ENCODE results near the gene COL23A1. TPM values are rescaled to one million over a fixed set of nuclear protein-coding genes. Genes with fewer than 3 reads are reported as not detected.

Gene COL23A1
- total RNA-seq, 2 experiments from 2014 or later: 0.21 to 0.22 TPM

DNA sequence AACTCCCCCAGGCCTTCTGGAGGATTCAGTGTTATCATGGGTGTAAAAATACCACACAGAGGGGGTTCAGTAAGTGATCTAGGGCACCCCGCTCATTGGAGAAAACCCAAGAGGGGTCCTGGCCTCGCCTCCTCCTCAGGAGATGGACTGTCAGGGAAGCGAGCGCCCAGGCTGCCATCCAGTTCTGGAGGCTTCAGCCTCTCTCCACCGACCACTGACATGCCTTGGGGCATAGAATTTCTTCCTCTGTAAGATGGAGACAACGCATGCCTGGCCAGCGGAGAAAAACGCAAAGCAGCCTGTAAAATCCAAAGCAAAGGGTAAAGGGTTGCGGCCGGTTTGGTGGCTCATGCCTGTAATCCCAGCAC lies 165.4 kb downstream of the COL23A1 start:
- H3K36me3 Mint-ChIP-seq: no peaks in the 10 kb centered on the region
- H3K4me1 Mint-ChIP-seq: no peaks in the 10 kb centered on the region
- H3K9me3 Mint-ChIP-seq: no peaks in the 10 kb centered on the region
- H3K27ac Mint-ChIP-seq: no peak overlapping the region
- no peak overlapping the region for H3K4me3 Mint-ChIP-seq
- no peaks in the 10 kb centered on the region for H3K27me3 Mint-ChIP-seq
- DNase-seq: no peak

DNA sequence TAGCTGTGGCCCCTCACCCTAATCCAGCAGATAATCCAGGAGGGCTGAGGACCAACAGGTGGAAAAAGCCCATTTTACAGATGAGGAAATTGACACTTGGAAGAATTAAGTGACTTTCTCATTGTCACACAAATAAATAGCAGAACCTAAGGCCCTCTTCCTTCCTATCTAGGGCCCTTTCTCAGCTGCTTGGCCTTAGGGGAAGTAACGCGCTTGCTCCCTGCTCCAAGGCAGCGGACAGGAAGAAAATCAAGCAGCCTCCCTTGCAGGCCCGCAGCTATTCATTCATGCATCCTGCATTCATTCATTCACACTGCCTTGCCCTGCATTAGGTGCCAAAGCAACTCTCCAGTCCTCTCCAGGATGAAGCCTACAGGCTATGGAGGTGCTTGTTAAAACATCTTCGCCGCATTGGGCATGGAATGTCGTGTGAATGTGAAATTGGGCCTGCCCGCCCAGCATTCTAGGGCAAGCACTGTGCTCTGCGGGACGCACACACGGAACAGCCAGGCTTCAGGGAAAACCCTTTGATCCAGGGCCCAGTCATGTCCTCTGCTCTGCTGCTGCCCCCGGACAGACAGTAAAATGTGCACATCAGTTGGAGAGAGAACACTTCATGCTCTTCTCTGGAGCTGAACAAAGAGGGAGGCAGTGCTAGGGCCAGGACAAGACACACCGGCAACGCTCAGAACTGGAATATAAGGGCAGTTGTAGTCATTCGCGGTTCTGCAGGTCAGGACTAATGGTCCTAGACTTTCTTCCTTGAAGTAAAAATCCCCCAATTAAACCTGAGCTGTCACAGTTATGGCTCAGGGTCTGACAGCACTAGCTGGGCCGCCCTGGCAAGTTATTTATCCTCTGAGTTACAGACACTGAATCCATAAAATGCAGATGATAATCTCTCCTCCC lies 166.0 kb downstream of the COL23A1 start:
- Mint-ChIP-seq H3K27ac (no peak overlapping the region), H3K27me3 (peaks cover 4% of the 10 kb centered on the region), H3K9me3 (no peaks in the 10 kb centered on the region), H3K4me1 (no peaks in the 10 kb centered on the region), H3K4me3 (no peak overlapping the region), H3K36me3 (no peaks in the 10 kb centered on the region)
- no peak for DNase-seq

DNA sequence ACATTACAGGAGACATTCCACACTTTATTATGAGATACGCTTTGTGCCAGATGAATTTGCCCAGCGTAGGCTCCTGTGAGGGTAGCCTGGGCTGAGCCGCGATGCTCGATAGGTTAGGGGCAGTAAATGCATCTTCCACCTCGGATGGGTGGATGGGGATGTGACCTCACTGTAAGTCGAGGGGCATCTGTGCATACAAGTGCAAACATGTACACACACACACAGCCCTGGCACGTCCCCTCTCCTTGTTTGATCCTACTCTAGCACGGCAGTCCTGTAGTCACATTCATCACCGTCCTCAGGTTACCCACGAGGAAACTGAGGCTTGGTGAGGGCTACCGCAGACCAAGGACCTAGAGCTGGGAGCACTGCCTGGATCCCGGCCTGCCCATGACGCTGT lies 166.8 kb downstream of the COL23A1 start:
- Mint-ChIP-seq H3K36me3 (no peaks in the 10 kb centered on the region), H3K4me1 (no peaks in the 10 kb centered on the region), H3K27me3 (peaks cover 4% of the 10 kb centered on the region), H3K4me3 (no peak overlapping the region), H3K27ac (no peak overlapping the region), H3K9me3 (no peaks in the 10 kb centered on the region)
- no peak for DNase-seq

DNA sequence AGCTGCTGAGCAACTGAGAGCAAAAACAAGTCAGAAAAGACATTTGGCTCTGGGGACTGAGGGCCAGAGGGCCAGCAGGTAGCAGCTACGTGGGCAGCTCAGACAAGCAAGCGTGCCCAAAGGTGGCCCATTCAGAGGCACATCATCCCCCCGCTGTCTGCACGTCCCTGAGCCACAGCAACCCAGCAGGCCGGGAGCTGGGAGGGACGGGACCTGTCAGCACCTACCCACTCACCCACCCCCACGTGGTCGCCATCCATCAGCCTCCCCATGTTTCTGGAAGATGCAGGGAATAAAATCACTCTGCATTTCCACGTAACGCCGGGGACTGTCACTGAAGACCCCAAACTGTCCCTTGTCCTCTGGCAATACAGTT lies 167.8 kb downstream of the COL23A1 start:
- H3K4me3 Mint-ChIP-seq: no peak overlapping the region
- DNase-seq: no peak
- H3K27ac Mint-ChIP-seq: no peak overlapping the region
- H3K27me3 Mint-ChIP-seq: peaks cover 4% of the 10 kb centered on the region
- no peaks in the 10 kb centered on the region for H3K36me3 Mint-ChIP-seq
- no peaks in the 10 kb centered on the region for H3K9me3 Mint-ChIP-seq
- no peaks in the 10 kb centered on the region for H3K4me1 Mint-ChIP-seq

DNA sequence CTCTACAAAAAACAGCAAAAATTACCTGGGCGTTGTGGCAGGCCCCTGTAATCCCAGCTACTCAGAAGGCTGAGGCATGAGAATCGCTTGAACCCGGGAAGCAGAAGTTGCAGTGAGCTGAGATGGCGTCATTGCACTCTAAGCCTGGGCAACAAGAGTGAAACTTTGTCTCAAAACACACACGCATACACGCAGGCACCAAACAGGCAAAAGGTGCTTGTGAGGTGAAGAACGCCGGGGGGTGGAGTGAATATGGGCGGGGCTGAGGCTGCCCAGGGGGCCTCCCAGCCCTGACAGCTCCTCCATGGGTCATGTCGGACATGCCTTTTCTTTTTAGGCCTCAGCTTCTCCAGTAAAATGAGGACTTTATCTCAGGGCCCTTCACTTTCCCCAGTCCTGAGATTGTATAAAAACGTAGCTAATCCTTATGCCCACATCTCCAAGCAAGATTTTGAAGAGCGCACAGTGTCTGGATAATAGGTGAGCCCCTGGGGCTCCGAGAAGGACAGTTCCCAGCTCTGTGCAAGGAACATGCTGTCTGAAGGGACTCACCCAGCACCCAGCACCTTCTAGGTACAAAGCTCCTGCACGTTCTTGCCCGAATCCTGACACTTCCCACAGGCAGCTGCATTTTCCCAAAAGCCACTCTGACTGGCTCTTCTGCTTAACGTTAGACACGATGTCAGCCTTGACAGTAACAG lies 168.3 kb downstream of the COL23A1 start:
- no peak for DNase-seq
- Mint-ChIP-seq H3K4me3 (no peak overlapping the region), H3K27me3 (peaks cover 4% of the 10 kb centered on the region), H3K36me3 (no peaks in the 10 kb centered on the region), H3K9me3 (no peaks in the 10 kb centered on the region), H3K4me1 (no peaks in the 10 kb centered on the region), H3K27ac (no peak overlapping the region)

DNA sequence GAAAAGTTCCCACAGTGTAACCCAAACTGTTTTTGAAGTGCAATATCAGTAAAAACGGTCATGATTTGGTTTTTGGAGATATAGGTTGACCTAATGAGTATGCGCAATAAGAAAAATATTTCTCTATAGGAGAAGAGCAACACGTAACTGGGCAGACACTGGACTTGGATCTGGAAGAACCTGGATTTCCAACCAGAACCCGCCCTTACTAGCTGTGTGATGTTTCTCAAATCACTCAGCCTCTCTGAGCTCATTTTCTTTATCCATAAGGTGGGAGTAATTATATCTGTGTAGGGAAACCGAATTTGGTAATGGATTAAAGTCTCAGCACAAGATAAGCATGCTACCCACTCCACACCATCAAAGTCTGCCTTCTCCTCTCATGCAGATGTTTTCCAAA lies 169.1 kb downstream of the COL23A1 start:
- Mint-ChIP-seq H3K27me3 (peaks cover 4% of the 10 kb centered on the region), H3K4me1 (no peaks in the 10 kb centered on the region), H3K4me3 (no peak overlapping the region), H3K9me3 (no peaks in the 10 kb centered on the region), H3K36me3 (no peaks in the 10 kb centered on the region), H3K27ac (no peak overlapping the region)
- DNase-seq: no peak

DNA sequence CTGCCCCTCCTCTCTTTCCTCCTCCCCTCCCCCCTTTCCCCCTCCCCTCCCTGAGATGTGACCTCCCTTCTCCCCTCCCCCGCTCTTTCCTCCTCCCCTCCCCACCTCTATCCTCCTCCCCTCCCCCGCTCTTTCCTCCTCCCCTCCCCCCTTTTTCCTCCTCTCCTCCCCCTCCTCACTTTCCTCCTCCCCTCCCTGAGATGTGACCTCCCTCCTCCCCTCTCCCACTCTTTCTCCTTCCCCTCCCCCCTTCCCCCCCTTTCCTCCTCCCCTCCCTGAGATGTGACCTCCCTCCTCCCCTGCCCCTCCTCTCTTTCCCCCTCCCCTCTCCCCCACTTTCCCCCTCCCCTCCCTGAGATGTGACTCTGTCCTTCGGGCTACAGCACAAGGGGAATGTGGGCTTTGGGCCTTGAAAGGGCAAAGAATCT lies 169.8 kb downstream of the COL23A1 start:
- no peak for DNase-seq
- H3K9me3 Mint-ChIP-seq: no peaks in the 10 kb centered on the region
- H3K36me3 Mint-ChIP-seq: no peaks in the 10 kb centered on the region
- H3K27me3 Mint-ChIP-seq: peaks cover 4% of the 10 kb centered on the region
- no peak overlapping the region for H3K4me3 Mint-ChIP-seq
- no peaks in the 10 kb centered on the region for H3K4me1 Mint-ChIP-seq
- no peak overlapping the region for H3K27ac Mint-ChIP-seq

DNA sequence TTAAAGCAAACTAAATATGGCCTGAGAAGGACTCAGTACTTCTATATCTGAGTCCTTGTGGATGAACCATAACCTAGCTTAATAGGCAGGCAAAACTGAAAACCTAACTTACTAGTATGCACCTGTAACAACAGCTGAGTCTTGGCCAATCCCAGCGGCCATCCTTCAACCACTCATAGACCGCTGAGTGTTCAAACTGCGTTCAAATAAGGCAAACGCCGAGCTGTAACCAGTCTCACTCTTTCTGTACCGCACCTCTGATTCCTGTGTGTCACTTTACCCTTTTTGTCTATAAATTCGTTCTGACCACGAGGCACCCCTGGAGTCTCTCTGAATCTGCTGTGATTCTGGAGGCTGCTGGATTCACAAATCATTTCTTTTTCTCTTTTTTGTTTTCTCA lies 170.5 kb downstream of the COL23A1 start:
- Mint-ChIP-seq H3K27ac (no peak overlapping the region), H3K27me3 (peaks cover 4% of the 10 kb centered on the region), H3K36me3 (no peaks in the 10 kb centered on the region), H3K4me1 (no peaks in the 10 kb centered on the region), H3K4me3 (no peak overlapping the region), H3K9me3 (no peaks in the 10 kb centered on the region)
- DNase-seq: no peak

DNA sequence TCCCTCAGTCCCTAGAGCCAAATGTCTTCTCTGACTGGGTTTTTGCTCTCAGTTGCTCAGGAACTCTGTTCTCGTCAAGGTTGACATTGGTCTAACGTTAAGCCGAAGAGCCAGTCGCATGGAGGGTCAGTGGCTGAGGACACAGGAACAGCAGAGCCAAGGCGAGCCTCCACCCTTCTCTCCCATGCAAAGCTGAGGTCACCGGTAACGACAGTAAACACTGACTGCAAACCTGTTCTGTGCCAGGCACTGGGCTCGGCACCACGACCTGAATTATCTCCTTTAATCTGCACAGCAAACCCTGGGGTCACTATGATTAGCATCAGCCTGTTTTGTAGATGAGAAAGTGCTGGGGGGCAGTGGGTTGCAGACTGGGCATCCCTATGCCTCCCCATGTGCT lies 171.0 kb downstream of the COL23A1 start:
- Mint-ChIP-seq H3K27me3 (peaks cover 4% of the 10 kb centered on the region), H3K4me3 (no peak overlapping the region), H3K4me1 (no peaks in the 10 kb centered on the region), H3K27ac (no peak overlapping the region), H3K36me3 (no peaks in the 10 kb centered on the region), H3K9me3 (no peaks in the 10 kb centered on the region)
- DNase-seq: no peak

DNA sequence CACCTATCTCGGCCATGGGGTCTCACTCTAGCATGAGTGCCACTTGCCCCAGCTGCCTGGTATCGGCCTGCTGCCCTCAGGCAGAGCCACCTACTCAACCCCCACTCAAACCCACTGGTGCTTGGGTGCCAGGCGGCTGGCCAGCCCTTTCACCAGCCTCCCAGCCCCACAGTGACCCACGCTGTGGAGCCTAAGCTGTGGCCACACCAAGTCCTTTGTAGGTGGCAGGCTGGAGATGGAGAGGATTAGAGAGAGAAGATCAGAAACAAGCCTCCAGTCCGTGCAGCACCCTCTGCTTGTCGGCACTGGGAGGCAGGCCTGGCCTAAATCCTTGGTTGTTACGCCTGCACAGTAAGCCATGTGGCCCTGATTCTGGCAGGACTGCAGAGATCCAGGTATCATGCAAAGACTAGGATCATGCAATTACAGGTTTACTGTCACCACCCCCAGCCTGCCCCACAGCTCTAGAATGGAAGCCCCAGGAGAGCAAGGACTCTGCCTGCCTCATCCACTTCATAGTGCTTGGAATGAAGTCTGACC lies 171.7 kb downstream of the COL23A1 start:
- Mint-ChIP-seq H3K27me3 (peaks cover 6% of the 10 kb centered on the region), H3K9me3 (no peaks in the 10 kb centered on the region), H3K27ac (no peak overlapping the region), H3K4me1 (no peaks in the 10 kb centered on the region), H3K36me3 (no peaks in the 10 kb centered on the region), H3K4me3 (no peak overlapping the region)
- DNase-seq: no peak

DNA sequence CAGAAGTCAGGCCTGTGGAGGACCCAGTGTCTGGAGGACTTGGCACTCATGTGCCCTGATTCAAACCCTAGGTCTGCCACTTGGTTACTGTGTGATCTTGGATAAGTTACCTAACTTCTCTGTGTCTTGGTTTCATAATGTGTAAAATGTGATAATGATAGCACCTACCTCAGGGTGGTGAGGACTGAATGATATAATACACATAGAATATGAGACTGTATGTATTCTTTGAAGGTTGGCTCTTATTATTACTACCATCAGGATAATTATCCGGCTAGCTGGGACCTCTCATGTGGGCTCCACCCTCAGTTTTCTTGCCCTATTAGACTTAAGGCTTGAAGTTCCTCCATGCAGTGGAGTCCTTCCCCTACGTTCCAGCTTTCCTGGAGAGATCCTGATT lies 172.2 kb downstream of the COL23A1 start:
- Mint-ChIP-seq H3K4me1 (no peaks in the 10 kb centered on the region), H3K9me3 (no peaks in the 10 kb centered on the region), H3K27me3 (peaks cover 10% of the 10 kb centered on the region), H3K36me3 (no peaks in the 10 kb centered on the region), H3K4me3 (no peak overlapping the region), H3K27ac (no peak overlapping the region)
- no peak for DNase-seq

DNA sequence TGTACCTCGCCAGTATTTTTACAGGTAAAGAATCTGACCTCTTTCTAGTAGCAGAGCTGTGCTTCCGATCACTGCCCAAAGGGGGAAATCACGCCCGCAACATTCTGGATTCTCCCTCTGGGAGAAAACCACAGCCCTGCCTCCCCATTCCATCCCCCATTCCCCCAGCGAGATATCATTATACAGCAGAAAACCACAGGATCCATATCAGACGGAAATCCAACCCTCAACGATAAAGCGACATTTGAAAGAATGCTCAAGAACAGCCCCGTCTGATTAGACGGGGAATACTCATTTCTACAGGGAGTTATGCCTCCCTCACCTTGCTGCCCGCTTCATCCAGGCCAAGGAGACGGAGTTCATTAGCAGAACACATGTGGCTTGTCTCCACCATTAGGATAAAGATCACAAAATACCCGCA lies 172.8 kb downstream of the COL23A1 start:
- H3K4me3 Mint-ChIP-seq: no peak overlapping the region
- no peak overlapping the region for H3K27ac Mint-ChIP-seq

DNA sequence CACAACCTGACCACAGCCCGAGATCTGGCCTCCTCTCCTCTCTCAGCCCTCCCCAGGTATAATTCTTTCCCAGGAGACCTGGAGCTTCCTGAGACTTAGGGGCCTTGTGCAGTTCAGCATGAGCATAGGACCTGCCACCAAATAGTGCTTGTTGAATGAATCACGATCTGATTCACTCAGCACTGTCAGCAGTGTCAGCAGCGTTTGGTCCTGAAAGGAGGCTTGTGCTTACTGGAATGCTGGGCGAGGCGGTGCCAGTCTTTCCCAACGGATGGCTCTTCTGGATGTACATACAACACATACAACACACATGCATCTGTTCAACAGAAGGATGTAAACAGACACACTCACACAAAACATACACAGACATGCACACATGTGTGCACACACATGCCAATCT lies 173.3 kb downstream of the COL23A1 start:
- H3K4me3 Mint-ChIP-seq: no peak overlapping the region
- H3K9me3 Mint-ChIP-seq: no peaks in the 10 kb centered on the region
- DNase-seq: no peak
- H3K27me3 Mint-ChIP-seq: peaks cover 16% of the 10 kb centered on the region
- no peak overlapping the region for H3K27ac Mint-ChIP-seq
- H3K36me3 Mint-ChIP-seq: no peaks in the 10 kb centered on the region
- H3K4me1 Mint-ChIP-seq: no peaks in the 10 kb centered on the region

More for the DNA sequence above, 172.8 kb downstream of the COL23A1 start:
- H3K9me3 Mint-ChIP-seq: no peaks in the 10 kb centered on the region
- DNase-seq: no peak
- no peaks in the 10 kb centered on the region for H3K4me1 Mint-ChIP-seq
- no peaks in the 10 kb centered on the region for H3K36me3 Mint-ChIP-seq
- H3K27me3 Mint-ChIP-seq: peaks cover 14% of the 10 kb centered on the region

DNA sequence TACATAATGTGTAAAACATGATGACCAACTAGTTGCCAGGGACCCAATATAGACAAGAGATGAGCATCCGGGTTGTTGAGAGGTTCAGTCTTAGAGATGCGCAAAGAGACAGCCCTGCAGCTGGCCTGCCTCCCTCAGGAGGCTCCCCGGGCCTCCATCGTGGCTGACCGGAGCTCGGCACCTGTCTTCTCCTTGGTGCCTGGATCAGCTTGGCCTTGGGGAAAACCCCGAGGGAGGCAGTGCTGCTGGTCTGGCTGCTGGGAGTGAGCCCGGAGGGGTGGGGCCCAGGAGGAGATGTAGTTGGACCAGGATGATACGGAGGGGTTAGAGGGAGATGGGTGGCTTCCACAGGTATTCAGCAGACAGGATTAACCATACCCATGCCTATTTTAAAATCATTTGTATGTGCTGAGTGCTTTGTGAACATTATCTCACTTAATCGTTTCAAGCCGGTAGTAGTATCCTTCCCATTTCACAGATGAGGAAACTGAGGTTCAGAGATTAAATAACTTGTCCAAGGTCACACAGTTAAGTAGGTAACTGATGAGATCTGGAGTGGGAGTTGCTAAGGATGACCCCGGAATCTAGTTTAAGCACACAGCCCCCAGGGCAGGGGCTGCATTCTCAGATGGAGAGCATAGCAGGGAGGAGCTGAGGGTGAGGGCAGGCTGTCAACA lies 173.8 kb downstream of the COL23A1 start:
- Mint-ChIP-seq H3K27me3 (peaks cover 16% of the 10 kb centered on the region), H3K4me1 (no peaks in the 10 kb centered on the region), H3K36me3 (no peaks in the 10 kb centered on the region), H3K4me3 (no peak overlapping the region), H3K27ac (no peak overlapping the region), H3K9me3 (no peaks in the 10 kb centered on the region)
- no peak for DNase-seq

DNA sequence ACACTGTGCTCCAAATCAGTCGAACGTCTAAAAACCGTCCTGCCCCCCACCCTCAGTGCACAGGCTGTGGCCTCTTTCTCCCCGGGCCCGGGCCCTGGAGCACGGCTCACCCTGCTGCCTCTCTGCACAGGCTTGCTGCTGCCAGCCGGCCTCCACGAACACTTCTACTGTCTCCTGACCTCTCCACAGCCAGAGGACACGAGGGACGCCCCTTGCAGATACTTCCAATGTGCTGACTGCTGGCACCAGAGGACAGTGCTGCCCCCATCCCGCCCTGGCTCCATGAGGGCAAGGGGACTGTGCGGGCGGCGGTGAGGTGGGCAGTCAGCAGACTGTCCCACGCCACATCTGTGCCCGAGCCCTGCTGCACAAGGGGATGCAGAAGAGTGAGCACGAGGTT lies 174.8 kb downstream of the COL23A1 start:
- peaks cover 16% of the 10 kb centered on the region for H3K27me3 Mint-ChIP-seq
- DNase-seq: no peak
- no peak overlapping the region for H3K27ac Mint-ChIP-seq
- no peaks in the 10 kb centered on the region for H3K36me3 Mint-ChIP-seq
- no peak overlapping the region for H3K4me3 Mint-ChIP-seq
- no peaks in the 10 kb centered on the region for H3K9me3 Mint-ChIP-seq
- H3K4me1 Mint-ChIP-seq: no peaks in the 10 kb centered on the region

All from activated naive CD8-positive, alpha-beta T cell treated with anti-CD3 and anti-CD28 coated beads for 36 hours (primary cell).